Brain pericyte (primary cell): ENCODE data around the gene PLBD2.

Source experiments
- DNase-seq: peaks from one replicate; pipeline ENCODE4 v3.0.0-alpha.2; 2012; ENCODE audit warnings: low read depth, low spot score

PLBD2 gene

DNA sequence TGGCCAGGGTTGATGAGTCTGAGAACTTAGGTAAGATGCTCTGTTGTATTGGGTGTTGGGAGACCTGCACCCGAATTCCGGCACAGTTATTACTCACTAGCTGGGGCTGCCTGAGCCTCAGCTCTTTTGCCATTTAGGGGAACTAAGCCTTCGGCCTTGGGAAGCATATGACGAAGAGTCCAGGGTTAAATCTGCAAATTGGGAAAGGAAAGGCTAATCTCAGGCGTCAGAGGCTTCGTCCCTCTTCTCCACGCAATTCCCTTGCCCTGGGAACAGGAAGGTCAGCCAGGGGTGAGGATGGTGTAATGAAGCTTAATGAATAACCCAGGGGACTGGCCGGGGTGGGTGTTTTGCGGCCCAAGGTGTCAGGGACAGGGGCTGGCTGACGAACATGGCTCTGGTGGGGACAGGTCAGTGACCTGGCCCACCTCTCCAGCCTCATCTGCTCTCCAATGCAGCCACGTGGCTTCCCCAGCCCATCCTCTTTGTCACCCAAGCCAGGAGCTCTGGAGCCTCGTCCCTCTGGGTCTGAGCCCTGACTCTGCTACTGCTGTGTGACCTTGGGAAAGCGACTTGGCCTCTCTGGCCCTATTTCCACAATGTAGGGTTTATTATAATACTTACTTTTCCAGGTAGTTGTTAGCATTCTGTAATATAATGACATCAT lies 60.0 kb downstream of the PLBD2 start:
- no peak for DNase-seq

DNA sequence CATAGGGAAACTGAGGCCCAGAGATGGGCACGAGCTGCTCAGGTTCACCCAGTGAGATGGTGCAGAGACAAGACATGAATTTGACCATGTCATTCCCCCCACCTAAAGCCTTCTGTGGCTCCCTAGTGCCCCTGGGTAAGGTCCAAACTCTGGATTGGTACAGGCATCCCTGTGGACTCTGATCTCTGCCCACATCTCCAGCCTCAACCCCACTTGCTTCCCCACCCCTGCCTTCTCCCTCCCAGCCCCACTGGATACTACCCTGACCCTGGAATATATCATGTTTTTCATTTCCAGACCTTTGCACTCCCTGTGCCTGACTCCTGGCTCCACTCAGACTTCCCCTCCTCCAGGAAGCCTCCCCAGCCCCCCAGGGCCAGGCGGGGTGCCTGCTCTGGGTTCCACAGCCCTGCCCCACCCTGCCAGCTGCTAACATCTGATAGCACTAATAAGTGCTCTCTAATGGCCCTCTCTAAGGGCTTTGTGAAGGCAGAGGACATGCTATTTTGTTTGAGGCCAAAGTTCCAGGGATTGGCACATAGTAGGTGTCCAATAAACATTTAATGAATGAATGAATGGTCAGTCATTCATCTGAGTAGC lies 62.7 kb downstream of the PLBD2 start:
- no peak for DNase-seq

DNA sequence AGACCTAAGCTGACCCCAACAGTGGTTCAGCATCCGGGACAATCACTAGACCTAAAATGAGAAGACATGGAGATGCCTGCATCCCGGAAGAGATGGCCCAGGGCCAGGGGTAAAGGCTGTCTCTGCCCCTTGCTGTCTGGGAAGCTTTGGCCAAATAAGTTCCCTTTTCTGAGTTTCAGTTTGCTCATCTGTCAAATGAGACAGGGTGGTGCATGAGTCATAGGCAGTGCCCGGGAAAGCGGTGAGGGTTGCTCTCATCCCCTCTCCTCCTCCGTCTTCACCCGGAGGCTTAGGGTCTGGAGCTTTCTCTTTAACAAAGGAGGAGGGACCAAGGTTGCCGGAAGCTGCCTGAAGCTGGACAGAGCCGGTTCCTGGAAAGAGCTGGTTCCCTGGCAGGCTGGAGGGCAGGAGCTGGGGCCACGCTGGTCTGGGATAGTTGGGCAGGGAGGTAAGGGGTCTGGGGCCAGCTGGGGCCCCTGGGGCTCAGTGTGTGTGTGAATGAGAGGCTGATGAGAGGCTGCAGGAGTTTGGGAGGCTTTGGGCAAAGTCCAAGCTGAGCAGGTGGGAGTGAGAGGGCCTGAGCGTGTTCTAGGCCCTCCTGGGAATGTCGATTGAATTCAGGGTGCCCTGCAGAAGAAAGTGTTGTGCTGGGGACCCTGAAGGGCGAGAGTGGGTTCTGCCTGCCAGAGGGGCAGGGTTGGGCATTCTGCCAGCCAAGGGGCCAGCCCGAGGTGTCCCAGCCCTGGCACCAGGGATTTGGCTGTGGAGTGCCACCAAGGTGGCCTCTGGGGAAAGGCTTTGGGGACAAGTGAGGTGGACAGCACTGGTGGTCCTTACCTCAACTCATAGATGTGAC lies 63.9 kb downstream of the PLBD2 start, which contains the start of gene SDSL:
Gene SDSL, plus strand, starts transcription at position 351 of the 856 bp plus-strand sequence. CDS start 5,603 bp downstream, outside the sequence.
- DNase-seq = no peak

DNA sequence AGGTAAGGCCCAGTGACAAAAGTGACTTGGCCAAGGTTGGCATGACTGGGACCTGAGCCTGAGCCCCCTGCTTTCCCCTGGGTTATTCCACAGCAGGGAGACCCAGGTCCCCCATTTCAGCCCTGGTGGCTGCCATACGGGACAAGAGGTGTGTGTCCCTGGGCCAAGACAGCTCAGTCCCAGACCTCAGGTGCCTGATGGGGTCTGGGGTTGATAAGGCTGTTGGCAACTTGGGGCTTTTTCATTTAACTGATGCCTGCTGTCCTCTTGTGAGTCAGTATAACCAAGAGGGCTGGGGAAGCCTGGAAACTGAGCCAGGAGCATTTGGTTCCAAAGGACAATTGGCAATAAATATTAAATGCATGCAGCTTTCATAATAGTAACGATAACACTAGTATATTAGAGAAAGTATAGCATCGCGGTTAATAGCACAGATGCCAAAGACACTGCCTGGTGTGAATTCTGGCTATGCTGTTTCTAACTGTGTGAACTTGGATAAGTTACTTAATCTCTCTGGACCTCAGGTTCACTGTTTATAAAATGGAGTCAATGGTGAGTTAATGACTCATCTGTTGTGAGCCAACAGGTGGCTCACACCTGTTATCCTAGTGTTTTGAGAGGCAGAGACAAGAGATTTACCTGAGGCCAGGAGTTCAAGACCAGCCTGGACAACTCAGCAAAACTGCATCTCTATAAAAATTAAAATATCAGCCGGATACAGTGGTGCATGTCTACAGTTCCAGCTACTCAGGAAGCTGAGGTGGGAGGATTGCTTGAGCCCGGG lies 64.7 kb downstream of the PLBD2 start:
- no peak for DNase-seq

DNA sequence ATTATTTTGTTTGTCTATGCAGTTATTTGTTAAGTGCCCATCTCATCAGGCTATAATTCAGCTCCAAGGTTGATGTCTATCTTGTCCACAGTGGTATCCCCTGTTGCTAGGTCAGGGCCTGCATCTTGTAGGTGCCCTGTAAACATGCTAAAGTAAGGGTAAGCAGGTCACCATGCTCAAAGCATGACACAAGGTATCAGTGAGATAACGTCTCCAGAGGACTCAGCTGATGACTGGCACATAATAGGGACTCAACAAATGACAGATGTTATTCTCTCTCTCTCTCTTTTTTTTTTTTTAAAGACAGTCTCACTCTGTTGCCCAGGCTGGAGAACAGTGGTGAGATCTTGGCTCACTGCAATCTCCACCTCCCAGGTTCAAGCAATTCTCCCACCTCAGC lies 66.1 kb downstream of the PLBD2 start:
- no peak for DNase-seq

DNA sequence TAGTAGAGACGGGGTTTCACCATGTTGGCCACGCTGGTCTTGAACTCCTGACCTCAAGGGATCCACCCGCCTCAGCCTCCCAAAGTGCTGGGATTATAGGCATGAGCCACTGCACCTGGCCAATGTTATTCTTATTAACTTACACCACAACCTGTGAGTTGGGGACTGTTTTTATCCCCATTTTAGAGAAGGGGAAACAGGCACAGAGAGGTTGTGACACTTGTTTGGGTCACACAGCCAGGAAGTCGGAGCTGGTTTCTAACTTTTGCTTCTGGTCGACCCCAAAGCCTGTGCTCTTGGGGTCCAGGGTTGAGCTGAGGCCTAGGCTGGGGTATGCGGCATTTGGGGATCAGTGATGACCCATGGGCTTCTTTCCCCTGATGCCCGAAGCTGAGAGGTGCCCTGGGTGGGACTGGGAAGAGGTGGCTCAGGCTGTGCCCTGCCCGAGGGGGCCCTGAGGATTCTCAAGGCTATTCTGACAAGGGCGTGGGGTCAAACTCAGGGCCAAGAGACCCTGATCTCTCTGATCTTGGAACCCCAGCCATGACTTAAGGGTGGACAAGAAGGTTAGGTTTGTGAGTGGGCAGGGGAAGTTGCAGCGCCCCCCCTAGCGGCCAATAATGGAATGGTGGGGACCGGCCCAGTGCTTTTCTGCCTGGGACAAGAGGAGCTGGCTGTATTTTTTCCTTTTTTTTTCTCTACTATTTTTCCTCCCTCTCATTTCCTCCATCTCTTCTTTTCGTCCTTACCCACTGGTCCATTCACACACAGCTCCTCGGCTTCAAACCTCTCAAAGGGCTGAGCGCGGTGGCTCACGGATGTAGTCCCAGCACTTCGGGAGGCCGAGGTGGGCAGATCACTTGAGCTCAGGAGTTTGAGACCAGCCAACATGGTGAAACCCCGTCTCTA lies 66.8 kb downstream of the PLBD2 start:
- no peak for DNase-seq

DNA sequence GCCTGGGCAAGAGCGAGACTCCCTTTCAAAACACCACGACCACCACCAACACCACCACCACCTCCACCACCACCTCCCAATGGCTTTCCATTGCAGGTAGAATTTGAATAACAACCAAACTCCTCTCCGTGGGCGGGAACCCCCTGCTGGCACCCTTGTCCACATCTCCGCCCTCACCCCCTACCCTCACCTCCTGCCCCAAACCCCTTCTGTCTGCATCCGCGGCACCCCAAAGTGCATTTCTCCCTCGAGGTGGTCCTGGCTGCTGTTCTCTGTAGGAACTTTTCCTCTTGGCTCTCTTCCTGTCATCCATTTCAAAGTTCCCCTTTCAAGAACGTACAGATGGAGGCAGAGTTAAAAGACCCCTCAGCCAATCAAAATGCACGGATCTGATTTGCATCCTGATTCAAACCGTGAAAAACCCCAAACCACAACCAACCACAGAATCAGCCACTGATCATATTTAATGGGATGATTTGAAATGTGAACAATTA lies 67.6 kb downstream of the PLBD2 start:
- DNase-seq = no peak

DNA sequence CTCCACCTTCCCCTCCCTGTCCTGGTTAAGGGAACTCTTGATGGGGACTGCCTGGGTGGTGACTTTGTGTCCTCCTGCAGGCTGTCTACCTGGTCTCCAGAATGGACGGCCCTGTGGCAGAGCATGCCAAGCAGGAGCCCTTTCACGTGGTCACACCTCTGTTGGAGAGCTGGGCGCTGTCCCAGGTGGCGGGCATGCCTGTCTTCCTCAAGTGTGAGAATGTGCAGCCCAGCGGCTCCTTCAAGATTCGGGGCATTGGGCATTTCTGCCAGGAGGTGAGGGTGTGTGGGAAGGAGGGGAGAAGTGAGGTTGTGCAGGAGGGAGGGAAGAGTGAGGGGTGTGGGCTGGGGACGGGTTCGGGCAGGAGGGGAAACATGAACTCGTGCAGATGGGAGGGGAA lies 69.5 kb downstream of the PLBD2 start:
- DNase-seq = no peak

DNA sequence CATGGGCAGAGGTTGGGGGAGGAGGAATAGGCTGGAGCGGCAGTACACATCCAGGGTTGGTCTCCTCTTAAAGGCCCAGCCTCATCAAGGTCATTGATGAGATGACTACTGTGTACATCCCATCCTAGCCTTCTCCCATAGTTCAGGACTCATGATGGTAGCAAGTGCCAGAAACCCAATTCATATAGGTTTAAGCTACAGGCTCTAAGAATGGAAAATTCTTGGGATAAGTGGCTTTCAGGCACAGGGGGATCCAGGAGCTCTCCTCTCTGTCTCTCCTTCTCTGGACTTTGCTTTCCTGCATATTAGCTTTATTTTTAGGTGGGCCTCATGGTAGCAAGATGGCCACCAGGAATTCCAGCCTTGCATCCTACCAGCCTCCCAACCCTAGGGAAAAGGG lies 70.1 kb downstream of the PLBD2 start:
- DNase-seq = no peak

DNA sequence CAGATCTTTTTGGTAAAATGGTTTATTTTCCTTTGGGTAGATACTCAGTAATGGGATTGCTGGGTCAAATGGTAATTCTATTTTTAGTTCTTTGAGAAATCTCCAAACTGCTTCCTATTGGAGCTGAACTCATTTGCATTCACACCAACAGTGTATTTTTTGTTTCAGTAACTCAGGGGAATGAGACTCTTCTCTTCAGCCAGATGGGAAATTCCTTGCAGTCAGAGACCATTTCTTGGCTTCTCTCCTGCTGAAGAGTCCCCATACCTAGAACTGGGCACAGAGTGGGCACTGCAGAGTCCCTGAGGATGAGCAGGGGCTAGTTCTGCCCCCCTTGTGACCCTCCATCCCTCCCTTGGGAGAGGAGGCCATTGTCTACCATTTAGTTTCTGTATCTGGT lies 74.6 kb downstream of the PLBD2 start:
- DNase-seq = no peak

DNA sequence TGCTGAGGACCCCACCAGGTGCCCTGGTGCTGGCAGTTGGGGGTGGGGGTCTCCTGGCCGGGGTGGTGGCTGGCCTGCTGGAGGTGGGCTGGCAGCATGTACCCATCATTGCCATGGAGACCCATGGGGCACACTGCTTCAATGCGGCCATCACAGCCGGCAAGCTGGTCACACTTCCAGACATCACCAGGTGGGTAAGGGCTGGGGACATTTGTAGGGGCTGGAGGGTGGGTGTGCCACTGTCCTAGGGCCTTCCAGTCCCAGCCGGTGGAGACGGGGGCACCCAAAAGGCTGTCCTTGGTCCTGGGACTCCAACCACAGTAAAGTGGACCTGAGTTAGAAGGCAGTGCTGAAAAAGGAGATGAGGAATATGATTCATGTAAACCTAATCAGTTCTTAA lies 77.0 kb downstream of the PLBD2 start:
- no peak for DNase-seq

DNA sequence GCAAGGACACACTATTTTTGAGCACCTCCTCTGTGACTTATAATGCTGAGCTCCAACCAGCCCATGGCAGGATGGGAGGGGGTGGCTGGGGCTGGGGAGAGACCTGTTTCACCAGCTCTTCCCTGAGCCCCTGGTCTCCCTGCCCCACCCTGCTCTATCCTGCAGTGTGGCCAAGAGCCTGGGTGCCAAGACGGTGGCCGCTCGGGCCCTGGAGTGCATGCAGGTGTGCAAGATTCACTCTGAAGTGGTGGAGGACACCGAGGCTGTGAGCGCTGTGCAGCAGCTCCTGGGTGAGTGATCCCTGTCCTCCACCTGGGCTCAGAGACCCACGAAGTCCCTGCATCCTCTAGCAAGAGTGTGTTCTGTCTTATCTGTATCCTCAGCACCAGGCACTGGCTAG lies 78.2 kb downstream of the PLBD2 start:
- DNase-seq = no peak

DNA sequence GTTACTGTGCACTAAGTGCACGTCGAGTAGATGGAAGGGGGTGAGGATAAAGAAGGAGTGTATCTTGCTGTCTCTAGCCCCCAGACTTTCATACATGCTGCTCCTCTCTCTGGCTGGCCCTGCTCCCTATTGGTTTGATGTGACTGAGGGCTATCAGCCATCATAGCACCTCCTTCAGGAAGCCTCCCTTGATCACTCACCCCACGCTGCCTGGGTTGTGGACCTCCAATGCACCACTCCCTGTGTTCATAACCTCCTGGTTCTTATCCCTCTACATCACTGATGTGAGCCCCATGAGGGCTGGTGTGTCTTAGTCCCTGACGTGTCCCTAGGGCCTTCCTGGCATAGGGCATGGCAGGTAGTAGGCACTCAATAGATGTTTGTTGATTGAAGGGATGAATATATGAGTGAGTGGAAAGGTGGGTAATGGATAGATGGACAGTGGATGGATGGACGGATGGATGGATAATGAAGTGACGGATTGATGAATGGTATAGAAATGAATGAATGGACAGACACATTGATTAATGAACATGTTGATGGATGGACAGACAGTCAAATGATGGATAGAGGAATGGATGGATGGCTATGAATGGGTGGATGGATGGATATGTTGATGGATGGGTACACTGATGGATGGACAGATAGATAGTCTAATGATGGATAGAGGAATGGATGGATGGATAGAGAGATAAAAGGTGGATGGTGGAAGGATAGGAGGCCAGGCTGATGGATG lies 78.8 kb downstream of the PLBD2 start:
- DNase-seq = no peak

DNA sequence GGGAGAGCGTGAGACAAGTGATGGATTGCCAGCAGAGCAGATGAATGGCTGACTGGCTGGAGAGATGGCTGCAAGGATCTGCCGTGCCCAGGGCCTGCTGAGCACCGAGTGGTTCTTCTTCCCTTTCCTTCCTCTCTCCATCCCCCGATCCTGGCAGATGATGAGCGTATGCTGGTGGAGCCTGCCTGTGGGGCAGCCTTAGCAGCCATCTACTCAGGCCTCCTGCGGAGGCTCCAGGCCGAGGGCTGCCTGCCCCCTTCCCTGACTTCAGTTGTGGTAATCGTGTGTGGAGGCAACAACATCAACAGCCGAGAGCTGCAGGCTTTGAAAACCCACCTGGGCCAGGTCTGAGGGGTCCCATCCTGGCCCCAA lies 79.3 kb downstream of the PLBD2 start:
- DNase-seq = no peak

DNA sequence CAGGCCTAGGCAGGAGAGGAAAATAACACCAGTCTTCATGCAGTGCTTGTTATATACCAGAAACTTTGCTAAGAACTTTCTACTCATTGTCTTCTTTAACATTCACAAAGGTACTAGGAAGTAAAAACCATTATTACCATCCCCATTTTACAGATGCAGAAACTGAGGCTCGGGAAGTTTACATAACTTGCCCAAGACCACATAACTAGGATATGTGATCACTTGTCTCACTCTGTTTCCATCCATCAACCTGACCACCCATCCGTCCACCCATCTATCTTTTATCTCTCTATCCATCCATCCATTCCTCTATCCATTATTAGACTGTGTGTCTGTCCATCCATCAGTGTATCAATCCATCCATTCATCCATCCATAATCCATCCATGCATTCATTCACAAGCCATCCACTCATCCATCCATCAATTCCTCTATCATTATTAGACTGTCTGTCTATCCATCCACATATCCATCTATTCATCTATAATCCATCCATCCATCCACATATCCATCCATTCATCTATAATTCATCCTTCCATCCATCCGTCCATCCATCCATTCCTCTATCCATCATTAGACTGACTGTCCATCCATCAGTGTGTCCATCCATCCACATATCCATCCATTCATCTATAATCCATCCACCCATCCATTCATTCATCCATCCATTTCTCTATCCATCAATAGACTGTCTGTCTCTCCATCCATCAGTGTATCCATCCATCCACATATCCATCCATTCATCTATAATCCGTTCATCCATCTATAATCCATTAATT lies 80.3 kb downstream of the PLBD2 start:
- no peak for DNase-seq

DNA sequence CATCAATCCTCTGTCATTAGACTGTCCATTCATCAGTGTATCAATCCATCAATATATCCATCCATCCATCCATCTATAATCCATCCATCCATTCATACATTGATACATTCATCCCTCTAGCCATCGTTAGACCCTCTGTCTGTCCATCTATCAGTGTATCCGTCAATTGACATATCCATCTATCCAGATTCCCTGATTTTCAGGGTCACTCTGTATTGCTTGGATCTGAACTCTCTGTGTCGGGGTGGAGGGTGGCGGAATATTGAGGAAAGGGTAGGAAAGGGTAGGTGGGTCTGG lies 80.9 kb downstream of the PLBD2 start:
- no peak for DNase-seq

DNA sequence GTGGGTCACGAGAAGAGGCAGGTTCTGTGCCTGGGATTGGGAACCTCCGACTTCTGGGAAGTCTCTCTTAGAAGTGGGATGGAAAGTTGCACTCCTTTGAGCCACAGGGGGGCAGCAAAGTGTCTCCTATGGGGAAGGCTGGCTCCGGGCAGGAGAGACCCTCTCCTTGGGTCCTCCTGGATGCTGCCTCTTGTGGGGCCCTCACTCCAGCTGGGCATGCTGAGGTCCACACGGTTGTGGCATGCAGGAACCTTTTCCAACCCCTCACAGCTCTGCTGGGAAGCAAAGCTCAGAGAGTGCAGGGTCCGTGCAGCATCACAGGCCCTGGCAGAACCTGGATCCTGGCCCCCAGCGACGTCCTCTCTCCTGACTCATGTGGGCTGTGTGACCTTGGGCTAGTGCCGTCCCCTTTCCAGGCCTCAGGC lies 81.2 kb downstream of the PLBD2 start:
- no peak for DNase-seq

DNA sequence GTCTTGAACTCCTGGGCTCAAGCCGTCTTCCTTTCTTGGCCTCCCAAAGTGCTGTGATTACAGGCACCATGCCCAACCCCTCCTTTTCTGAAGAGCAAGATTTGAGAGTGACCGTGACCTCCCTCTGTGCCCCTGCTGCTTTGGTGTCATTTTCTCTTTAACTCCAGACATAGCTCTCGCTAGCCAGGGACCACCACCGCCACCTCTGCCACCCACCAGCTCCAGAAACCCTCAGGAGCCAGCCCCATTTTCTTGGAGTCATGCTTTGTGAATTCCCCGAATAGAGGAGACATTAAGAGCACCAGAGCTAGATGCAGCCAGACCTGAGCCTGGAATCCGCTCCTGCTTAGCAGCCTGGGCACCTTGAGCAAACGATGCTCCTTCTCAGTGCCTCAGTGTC lies 81.9 kb downstream of the PLBD2 start:
- DNase-seq = no peak
